ENCODE data around the gene NAALADL2. TPM values are rescaled to one million over a fixed set of nuclear protein-coding genes. Genes with fewer than 3 reads are reported as not detected.

The NAALADL2 gene
- 11.9 and 13.7 TPM in 2 replicates for total RNA-seq

DNA sequence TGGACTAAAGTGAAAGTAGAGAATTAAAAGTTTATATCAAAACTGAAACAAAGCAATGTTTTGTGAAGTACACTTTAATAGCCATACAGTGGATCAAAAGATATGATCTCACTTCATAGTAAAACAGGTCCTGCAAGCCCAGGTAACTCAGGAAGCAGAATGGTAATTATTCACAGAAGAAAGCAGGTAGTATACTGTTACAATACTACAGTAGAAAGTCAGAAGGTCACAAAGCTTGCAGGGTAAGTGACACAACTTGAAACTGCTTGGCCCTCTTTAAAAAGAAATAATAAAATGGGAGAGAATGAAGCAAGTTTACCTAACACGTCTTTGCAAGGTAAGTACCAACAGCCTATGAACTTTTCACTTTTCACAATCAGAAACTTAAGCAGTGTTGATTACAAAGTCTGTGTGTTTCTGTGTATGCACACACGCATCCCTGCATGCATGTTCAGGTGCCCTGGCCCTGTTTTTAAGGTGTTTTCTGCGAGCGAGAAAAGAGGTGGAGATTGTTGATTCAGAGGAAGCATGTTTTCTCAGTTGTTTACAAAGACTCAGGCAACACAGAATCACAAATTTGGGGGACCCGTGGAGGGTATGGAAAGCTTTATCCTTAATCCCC is at the start of gene NAALADL2:
Gene NAALADL2 (plus strand): TSS at position 221 of the 622 bp plus-strand sequence.

